PC-3 (cell line): ENCODE results near the gene LGALS3BP. TPM values are rescaled to one million over a fixed set of nuclear protein-coding genes. Genes with fewer than 3 reads are reported as not detected.

Experiments
- ATAC-seq: fragments of 200-7000 bp; cut with Tn5 transposase; 2 replicates; pipeline ENCODE4 v1.9.1; 2020; ENCODE audit warnings: mild to moderate bottlenecking, moderate library complexity
- BruUV-seq: library from RNA; stranded (reverse); fragments of 400-500 nt; replicated peaks from 2 replicates; lab custom pipeline; 2021; lab: Mats Ljungman, UMichigan
- CTCF ChIA-PET: fragments of 300-600 bp; sonication (Branson Sonifier 250); formaldehyde crosslinking; loops from one replicate; lab custom pipeline; 2022; ENCODE audit warnings: antibody characterized with exemption; lab: Charles Lee
- POLR2A ChIA-PET: fragments of 300-600 bp; sonication (Branson Sonifier 250); formaldehyde crosslinking; loops from one replicate; lab custom pipeline; 2022; ENCODE audit warnings: antibody characterized with exemption; ENCODE audit not compliant: unreplicated experiment; lab: Charles Lee
- DNase-seq: peaks from one replicate; pipeline ENCODE4 v3.0.0-alpha.2; 2015
- H2AFZ ChIP-seq: fragments of 300-600 bp; sonication (generic); 2 replicates; pipeline ENCODE4 v1.6.0; 2016; ENCODE audit warnings: antibody characterized with exemption, low read length
- H3F3A ChIP-seq: fragments of 300-600 bp; sonication (generic); one replicate; pipeline ENCODE4 v1.6.0; 2017; ENCODE audit warnings: antibody characterized with exemption, low read length, control low read depth, mild to moderate bottlenecking; ENCODE audit not compliant: unreplicated experiment
- H3K27ac ChIP-seq: fragments of 300-600 bp; sonication (generic); 2 replicates; pipeline ENCODE4 v1.5.1; 2016; ENCODE audit warnings: mild to moderate bottlenecking, low read length
- H3K27me3 ChIP-seq: fragments of 300-600 bp; sonication (generic); 2 replicates; pipeline ENCODE4 v1.6.1; 2016; ENCODE audit warnings: low read length, mixed read lengths
- H3K36me3 ChIP-seq: fragments of 300-600 bp; sonication (generic); 2 replicates; pipeline ENCODE4 v1.6.1; 2016; ENCODE audit warnings: low read depth, mixed run types, low read length, mixed read lengths
- H3K4me1 ChIP-seq: fragments of 300-600 bp; sonication (generic); 2 replicates; pipeline ENCODE4 v1.5.1; 2016; ENCODE audit warnings: low read length; ENCODE audit not compliant: insufficient read depth
- H3K4me2 ChIP-seq: fragments of 300-600 bp; sonication (generic); 2 replicates; pipeline ENCODE4 v1.6.0; 2016; ENCODE audit warnings: low read length
- H3K4me3 ChIP-seq: fragments of 300-600 bp; sonication (generic); 2 replicates; pipeline ENCODE4 v1.5.1; 2016; ENCODE audit warnings: mild to moderate bottlenecking, low read length, mixed read lengths
- H3K79me2 ChIP-seq: fragments of 300-600 bp; sonication (generic); 2 replicates; pipeline ENCODE4 v1.6.1; 2017; ENCODE audit warnings: low read length, mixed read lengths
- H3K9ac ChIP-seq: fragments of 300-600 bp; sonication (generic); 2 replicates; pipeline ENCODE4 v1.6.0; 2016; ENCODE audit warnings: mild to moderate bottlenecking, low read length
- H3K9me2 ChIP-seq: fragments of 300-600 bp; sonication (generic); replicated peaks from 2 replicates; pipeline ENCODE4 v1.6.1; 2016; ENCODE audit warnings: mixed run types, low read length, mixed read lengths
- H3K9me3 ChIP-seq: fragments of 300-600 bp; sonication (generic); 2 replicates; pipeline ENCODE4 v1.6.1; 2016; ENCODE audit warnings: low read length, mixed read lengths
- H4K20me1 ChIP-seq: fragments of 300-600 bp; sonication (generic); 2 replicates; pipeline ENCODE4 v1.6.1; 2016; ENCODE audit warnings: low read length, mixed read lengths
- EZH2 ChIP-seq: fragments of 300-600 bp; sonication (generic); IDR thresholded peaks from one replicate; pipeline ENCODE4 v1.6.1; 2017; ENCODE audit warnings: antibody characterized with exemption, mild to moderate bottlenecking, low read length; ENCODE audit not compliant: unreplicated experiment
- EZH2phosphoT487 ChIP-seq: fragments of 300-600 bp; sonication (generic); IDR thresholded peaks from 2 replicates; pipeline ENCODE4 v1.6.1; 2018; ENCODE audit warnings: mild to moderate bottlenecking, antibody characterized with exemption, low read length, borderline replicate concordance
- intact Hi-C: fragments of 100-400 bp; cut with micrococcal nuclease; formaldehyde crosslinking; loops from 2 replicates; pipeline ENCODE4 v1.9.0; 2023
- total RNA-seq: library from RNA; depleted of rRNA; stranded (reverse); fragments of >200 nt; gene quantifications from 2 replicates; pipeline ENCODE4 v1.2.3, GENCODE V29; 2014
- TF ChIP-seq, protein P1 (sequence below): fragments of 300-600 bp; sonication (generic); conservative IDR thresholded peaks from 2 replicates; pipeline ENCODE4 v1.5.1; 2017; ENCODE audit warnings: antibody characterized with exemption, low read depth, mild to moderate bottlenecking, low read length

LGALS3BP gene
- total RNA-seq, 1 experiment from 2014 or later, result 72.4 TPM

DNA sequence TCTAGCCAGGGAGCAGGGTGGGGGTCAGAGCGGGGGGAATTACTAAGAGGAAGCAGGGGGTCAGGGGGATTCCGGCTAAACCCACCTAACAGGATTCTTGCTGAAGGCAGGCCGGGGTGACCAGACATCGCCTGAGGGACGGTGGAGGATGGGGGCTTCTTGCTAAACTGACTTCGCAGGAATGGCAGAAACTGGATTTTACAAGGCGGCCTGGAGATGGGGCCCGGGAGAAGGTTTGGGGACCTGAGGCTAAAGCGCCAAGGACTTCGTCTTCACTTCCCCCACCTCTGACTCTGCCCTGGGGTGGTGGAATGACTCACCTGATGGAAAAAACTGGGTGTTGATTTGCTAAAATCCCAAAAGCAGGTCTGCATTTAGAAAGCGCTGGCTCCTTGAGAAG lies 23.5 kb downstream of the LGALS3BP start:
- Histone ChIP-seq H3K27ac (no peak overlapping the region), H3F3A (no peaks in the 10 kb centered on the region), H3K4me3 (no peak overlapping the region), H3K9ac (no peak overlapping the region), H3K9me3 (peaks cover 8% of the 10 kb centered on the region; the same call in 1 of the 2 replicates), H3K36me3 (no peaks in the 10 kb centered on the region), H2AFZ (no peak overlapping the region), H3K4me1 (peaks cover 6% of the 10 kb centered on the region; the same call in 1 of the 2 replicates), H3K4me2 (no peak overlapping the region), H3K79me2 (no peaks in the 10 kb centered on the region), H3K9me2 (no peaks in the 10 kb centered on the region), H4K20me1 (no peaks in the 10 kb centered on the region), H3K27me3 (no peaks in the 10 kb centered on the region)
- ChIA-PET CTCF (no interaction called here), POLR2A (no interaction called here)
- DNase-seq, result no peak
- intact Hi-C loops, result no loop called here
- no peak for ATAC-seq
- BruUV-seq, result no TSS peak
- no peak for TF ChIP-seq EZH2phosphoT487
- TF ChIP-seq, protein P1, sequence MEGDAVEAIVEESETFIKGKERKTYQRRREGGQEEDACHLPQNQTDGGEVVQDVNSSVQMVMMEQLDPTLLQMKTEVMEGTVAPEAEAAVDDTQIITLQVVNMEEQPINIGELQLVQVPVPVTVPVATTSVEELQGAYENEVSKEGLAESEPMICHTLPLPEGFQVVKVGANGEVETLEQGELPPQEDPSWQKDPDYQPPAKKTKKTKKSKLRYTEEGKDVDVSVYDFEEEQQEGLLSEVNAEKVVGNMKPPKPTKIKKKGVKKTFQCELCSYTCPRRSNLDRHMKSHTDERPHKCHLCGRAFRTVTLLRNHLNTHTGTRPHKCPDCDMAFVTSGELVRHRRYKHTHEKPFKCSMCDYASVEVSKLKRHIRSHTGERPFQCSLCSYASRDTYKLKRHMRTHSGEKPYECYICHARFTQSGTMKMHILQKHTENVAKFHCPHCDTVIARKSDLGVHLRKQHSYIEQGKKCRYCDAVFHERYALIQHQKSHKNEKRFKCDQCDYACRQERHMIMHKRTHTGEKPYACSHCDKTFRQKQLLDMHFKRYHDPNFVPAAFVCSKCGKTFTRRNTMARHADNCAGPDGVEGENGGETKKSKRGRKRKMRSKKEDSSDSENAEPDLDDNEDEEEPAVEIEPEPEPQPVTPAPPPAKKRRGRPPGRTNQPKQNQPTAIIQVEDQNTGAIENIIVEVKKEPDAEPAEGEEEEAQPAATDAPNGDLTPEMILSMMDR, result no peak

DNA sequence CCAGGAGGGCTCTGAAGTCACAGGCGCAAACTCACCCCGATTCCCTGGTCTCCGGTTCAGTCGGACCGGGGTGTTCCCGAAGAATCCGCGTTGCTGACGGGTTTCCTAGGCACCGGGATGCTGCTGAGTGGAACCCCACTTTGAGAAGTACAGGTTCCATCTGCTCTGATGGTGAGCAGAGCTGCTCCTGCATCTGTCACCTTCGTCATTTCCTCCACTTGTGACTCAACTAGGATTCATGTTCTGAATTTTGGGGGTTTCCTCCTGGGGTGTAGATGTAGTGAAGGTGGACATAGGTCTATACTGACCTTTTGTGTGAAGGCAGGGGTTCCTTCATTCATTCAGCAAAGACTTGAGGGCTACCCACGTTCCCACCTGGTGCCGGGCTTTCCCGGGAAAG lies 25.0 kb downstream of the LGALS3BP start:
- H3F3A ChIP-seq, result no peaks in the 10 kb centered on the region
- no TSS peak for BruUV-seq
- H3K27me3 ChIP-seq, result no peaks in the 10 kb centered on the region
- H3K9me3 ChIP-seq, result peaks cover 16% of the 10 kb centered on the region
- no peaks in the 10 kb centered on the region for H4K20me1 ChIP-seq
- ChIA-PET POLR2A (interaction anchor here (0.6 kb wide), 1 partner anchor 41 kb away, joined by 4 read pairs; no protein-coding TSS in a partner anchor), CTCF (interaction anchor here (0.8 kb wide), 1 partner anchor 89 kb away, joined by 4 read pairs; no protein-coding TSS in a partner anchor)
- intact Hi-C loops, result no loop called here
- no peaks in the 10 kb centered on the region for H3K79me2 ChIP-seq
- H3K9ac ChIP-seq, result no peak overlapping the region
- no peak overlapping the region for H2AFZ ChIP-seq
- DNase-seq (no peak), ATAC-seq (no peak)
- H3K27ac ChIP-seq, result no peak overlapping the region
- TF ChIP-seq, protein P1, result no peak
- TF ChIP-seq EZH2 (no peak), EZH2phosphoT487 (no peak)
- H3K4me2 ChIP-seq, result no peak overlapping the region
- H3K4me1 ChIP-seq, result peaks cover 6% of the 10 kb centered on the region; the same call in 1 of the 2 replicates
- no peak overlapping the region for H3K4me3 ChIP-seq
- H3K9me2 ChIP-seq, result no peaks in the 10 kb centered on the region
- no peaks in the 10 kb centered on the region for H3K36me3 ChIP-seq
